ENCODE measurements around the gene C10orf62. TPM values are rescaled to one million over a fixed set of nuclear protein-coding genes. Genes with fewer than 3 reads are reported as not detected.

The C10orf62 gene
- total and polyA plus RNA-seq, 8 donors: 0.12 to 1.9 (median 0.61) TPM

- intact Hi-C loops (cut with DNase I): no loop called here
- DNase-seq: no peak
- H3K4me1 ChIP-seq: no peaks in the 10 kb centered on the region
- no peak for TF ChIP-seq CTCF (IDR thresholded peaks at IDR 0.05)
- FAIRE-seq: no peak
- no peak overlapping the region for H3K27ac ChIP-seq
- WGBS, 2 donors: 85 to 89% methylated on average over 12 of the region's 12 CpGs
- no peaks in the 10 kb centered on the region for H3K9me3 ChIP-seq
- ATAC-seq: no peak
- no peaks in the 10 kb centered on the region for H3K36me3 ChIP-seq
- no peaks in the 10 kb centered on the region for H3K27me3 ChIP-seq
- no peak overlapping the region for H3K4me3 ChIP-seq
Observed at GRCh38 chr10:97611473-97611872, 22.0 kb downstream of the C10orf62 start.

- no peak overlapping the region for H3K4me3 ChIP-seq
- H3K4me1 ChIP-seq: no peaks in the 10 kb centered on the region
- peak; percentile 17 for FAIRE-seq
- no peak overlapping the region for H3K27ac ChIP-seq
- no peaks in the 10 kb centered on the region for H3K36me3 ChIP-seq
- TF ChIP-seq CTCF (IDR thresholded peaks at IDR 0.05): no peak
- intact Hi-C loops (cut with DNase I): no loop called here
- DNase-seq: no peak
- H3K9me3 ChIP-seq: no peaks in the 10 kb centered on the region
- ATAC-seq: peak in 3 of 4 donors; percentile 76 to 90 (median 81)
- 40 to 51% methylated on average over 2 of the region's 2 CpGs for whole genome bisulfite sequencing, 2 donors
- no peaks in the 10 kb centered on the region for H3K27me3 ChIP-seq
Observed at GRCh38 chr10:97612386-97612785, 22.9 kb downstream of the C10orf62 start.

GRCh38 chr10:97618285-97618684 is 28.8 kb downstream of the C10orf62 start:
- no peak overlapping the region for H3K4me3 ChIP-seq
- FAIRE-seq: no peak
- H3K27ac ChIP-seq: no peak overlapping the region
- H3K36me3 ChIP-seq: no peaks in the 10 kb centered on the region
- intact Hi-C loops (cut with DNase I): no loop called here
- no peaks in the 10 kb centered on the region for H3K27me3 ChIP-seq
- peak in 2 of 4 donors; percentile 57 to 82 for ATAC-seq
- H3K9me3 ChIP-seq: no peaks in the 10 kb centered on the region
- DNase-seq: no peak
- peaks cover 0 to 2% (median 0%) of the 10 kb centered on the region in 3 donors for H3K4me1 ChIP-seq
- no peak for TF ChIP-seq CTCF (IDR thresholded peaks at IDR 0.05)
- 77 to 80% methylated on average over 4 of the region's 4 CpGs for WGBS, 2 donors

GRCh38 chr10:97618733-97619132 is 29.2 kb downstream of the C10orf62 start:
- H3K27me3 ChIP-seq: no peaks in the 10 kb centered on the region
- intact Hi-C loops (cut with DNase I): no loop called here
- H3K27ac ChIP-seq: no peak overlapping the region
- FAIRE-seq (no peak), ATAC-seq (no peak), DNase-seq (no peak)
- no peaks in the 10 kb centered on the region for H3K9me3 ChIP-seq
- no peak overlapping the region for H3K4me3 ChIP-seq
- 93 to 94% methylated on average over 4 of the region's 4 CpGs for WGBS, 2 donors
- TF ChIP-seq CTCF (IDR thresholded peaks at IDR 0.05): no peak
- peaks cover 0 to 3% (median 0%) of the 10 kb centered on the region in 3 donors for H3K4me1 ChIP-seq
- H3K36me3 ChIP-seq: no peaks in the 10 kb centered on the region

- Histone ChIP-seq H3K36me3 (no peaks in the 10 kb centered on the region), H3K4me3 (no peak overlapping the region), H3K27ac (peak overlapping the region in 1 of 4 donors; percentile 27), H3K27me3 (no peaks in the 10 kb centered on the region), H3K4me1 (peaks cover 0 to 3% (median 0%) of the 10 kb centered on the region in 3 donors), H3K9me3 (no peaks in the 10 kb centered on the region)
- intact Hi-C loops (cut with DNase I): no loop called here
- no peak for TF ChIP-seq CTCF (IDR thresholded peaks at IDR 0.05)
- ATAC-seq: peak in 2 of 4 donors; percentile 40 to 63
- WGBS, 2 donors: 41 to 55% methylated on average over 1 of the region's 1 CpG
- no peak for FAIRE-seq
- no peak for DNase-seq
Observed at GRCh38 chr10:97623277-97623676, 33.8 kb downstream of the C10orf62 start.

All from pancreas (tissue), 10 donors.